Activated naive CD4-positive, alpha-beta T cell (primary cell): Measurements from ENCODE around the gene PSPN.
"Not testable (repeated sequence)": the region's sequence is repeated elsewhere in the genome, so short reads cannot be mapped to it uniquely, and the experiment has no call there.

Experiments
- DNase-seq, 4 experiments: peaks; one replicate each; lab custom pipeline; 2025; lab: John Stamatoyannopoulos, UW

PSPN gene

GRCh38 chr19:6373096-6373812 lies 2.5 kb downstream of the PSPN start:
- DNase-seq: peak; percentile 95 to 99 (median 98)

GRCh38 chr19:6372594-6373095 lies 3.1 kb downstream of the PSPN start, which contains the start of gene ALKBH7:
Gene ALKBH7, plus strand, starts transcription at chr19:6372794. Its CDS starts 27 bp downstream, at chr19:6372821.
- DNase-seq: peak; percentile 72 to 91 (median 84)

- no peak for DNase-seq
Measured at GRCh38 chr19:6364353-6364752, 11.4 kb downstream of the PSPN start.

- peak in 1 of 4 experiments; percentile 19 for DNase-seq
Measured at GRCh38 chr19:6362351-6362801, 13.4 kb downstream of the PSPN start.

GRCh38 chr19:6362027-6362350 lies 13.7 kb downstream of the PSPN start:
- DNase-seq: no peak

GRCh38 chr19:6360857-6361216 lies 14.9 kb downstream of the PSPN start:
- not testable (repeated sequence) for DNase-seq

GRCh38 chr19:6360445-6360844 lies 15.3 kb downstream of the PSPN start:
- not testable (repeated sequence) for DNase-seq

- DNase-seq: no peak
Measured at GRCh38 chr19:6359568-6360341, 16.0 kb downstream of the PSPN start.

- DNase-seq: no peak
Measured at GRCh38 chr19:6358003-6358402, 17.7 kb downstream of the PSPN start.

- no peak for DNase-seq
Measured at GRCh38 chr19:6357174-6357573, 18.6 kb downstream of the PSPN start.

GRCh38 chr19:6355321-6356040 lies 20.3 kb downstream of the PSPN start:
- DNase-seq: not testable (repeated sequence)

- DNase-seq: no peak
Measured at GRCh38 chr19:6354098-6354674, 21.5 kb downstream of the PSPN start.

GRCh38 chr19:6352381-6353165 lies 23.2 kb downstream of the PSPN start:
- no peak for DNase-seq

GRCh38 chr19:6350688-6351087 lies 25.0 kb downstream of the PSPN start:
- no peak for DNase-seq

GRCh38 chr19:6349271-6349670 lies 26.5 kb downstream of the PSPN start:
- not testable (repeated sequence) for DNase-seq

- DNase-seq: no peak
Measured at GRCh38 chr19:6343462-6343861, 32.3 kb downstream of the PSPN start.

- DNase-seq: no peak
Measured at GRCh38 chr19:6340493-6341201, 35.1 kb downstream of the PSPN start.

GRCh38 chr19:6334490-6335285 lies 41.0 kb downstream of the PSPN start:
- no peak for DNase-seq

GRCh38 chr19:6333439-6333838 lies 42.3 kb downstream of the PSPN start, which contains the start of gene ACER1:
Gene ACER1, minus strand, starts transcription at chr19:6333612. Its CDS starts 61 bp downstream, at chr19:6333551.
- no peak for DNase-seq

- DNase-seq: no peak
Measured at GRCh38 chr19:6326815-6327214, 48.9 kb downstream of the PSPN start.
